GM19455 (cell line): ENCODE results near the gene VPREB1.
"Not testable (repeated sequence)": the region's sequence is repeated elsewhere in the genome, so short reads cannot be mapped to it uniquely, and the experiment has no call there.

Experiments used
- ATAC-seq: cut with Tn5 transposase; IDR thresholded peaks from one replicate; pipeline ENCODE4 v1.9.1; 2021; ENCODE audit not compliant: unreplicated experiment

Gene VPREB1

DNA sequence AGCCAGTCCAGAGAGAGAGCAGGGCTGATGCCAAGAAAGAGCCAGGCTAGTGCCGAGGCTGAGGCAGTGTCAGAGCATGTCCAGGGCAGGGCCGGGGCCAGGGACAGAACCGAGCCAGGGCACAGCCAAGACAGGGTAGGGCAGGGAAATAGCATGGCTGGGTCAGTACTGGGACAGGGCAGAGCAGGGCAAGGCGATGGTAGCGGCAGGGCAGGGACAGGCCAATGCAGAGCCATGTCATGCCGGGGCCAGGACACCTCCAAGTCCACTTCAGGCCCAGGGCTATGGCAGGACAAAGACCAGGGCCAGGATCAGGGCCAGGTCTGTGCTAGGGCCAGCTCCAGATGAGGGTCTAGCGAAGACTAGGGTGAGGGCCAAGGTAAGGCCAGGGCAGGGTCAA, 48.9 kb downstream of the VPREB1 start:
- ATAC-seq: not testable (repeated sequence)

DNA sequence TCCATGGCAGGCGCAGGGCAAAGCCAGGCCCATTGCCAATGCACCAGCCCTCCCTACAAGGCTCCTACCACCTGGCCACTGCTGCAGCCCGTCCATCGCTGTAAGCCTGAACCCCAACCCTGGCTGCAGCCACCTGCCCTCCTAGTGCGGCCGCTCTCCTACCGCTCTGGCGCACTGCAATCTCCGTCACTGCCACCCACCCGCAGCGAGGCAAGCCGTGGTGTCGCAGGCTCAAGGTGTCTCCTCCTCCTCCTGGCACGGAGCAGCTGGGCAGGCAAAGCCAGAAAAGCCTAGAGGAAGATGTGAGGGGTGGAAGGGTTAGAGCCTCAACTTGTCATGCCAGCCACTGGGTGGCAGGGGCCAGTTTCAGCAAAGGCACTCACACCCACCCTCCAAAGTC, 50.1 kb downstream of the VPREB1 start:
- ATAC-seq: not testable (repeated sequence)
